A673 (cell line): ENCODE results near the gene C9.

ENCODE experiments used
- CTCF ChIP-seq: fragments of 300-800, 200-600 bp; sonication (generic); conservative IDR thresholded peaks from 2 replicates; pipeline ENCODE4 v1.5.1; 2017; ENCODE audit warnings: low read depth, mild to moderate bottlenecking, antibody characterized with exemption, low read length, moderate library complexity, mixed read lengths
- EZH2 ChIP-seq: fragments of 200-600 bp; sonication (generic); IDR thresholded peaks from 2 replicates; pipeline ENCODE4 v1.6.1; 2017; ENCODE audit warnings: borderline replicate concordance, low read depth, mild to moderate bottlenecking, mixed read lengths, antibody characterized with exemption, low read length; ENCODE audit not compliant: poor library complexity, severe bottlenecking

GRCh38 chr5:39328731-39329130 is 35.6 kb downstream of the C9 start:
- TF ChIP-seq CTCF (no peak), EZH2 (no peak)
